HG02870 (cell line): ENCODE measurements around the gene RFT1.

Source experiments
- ATAC-seq: cut with Tn5 transposase; IDR thresholded peaks from one replicate; pipeline ENCODE4 v1.9.1; 2021; ENCODE audit warnings: mild to moderate bottlenecking, moderate library complexity; ENCODE audit not compliant: unreplicated experiment

The RFT1 gene

GRCh38 chr3:53092942-53093341, 37.3 kb downstream of the RFT1 start:
- no peak for ATAC-seq

- ATAC-seq, result no peak
Measured at GRCh38 chr3:53092216-53092615, 38.0 kb downstream of the RFT1 start.

GRCh38 chr3:53091011-53091410, 39.2 kb downstream of the RFT1 start:
- no peak for ATAC-seq

DNA sequence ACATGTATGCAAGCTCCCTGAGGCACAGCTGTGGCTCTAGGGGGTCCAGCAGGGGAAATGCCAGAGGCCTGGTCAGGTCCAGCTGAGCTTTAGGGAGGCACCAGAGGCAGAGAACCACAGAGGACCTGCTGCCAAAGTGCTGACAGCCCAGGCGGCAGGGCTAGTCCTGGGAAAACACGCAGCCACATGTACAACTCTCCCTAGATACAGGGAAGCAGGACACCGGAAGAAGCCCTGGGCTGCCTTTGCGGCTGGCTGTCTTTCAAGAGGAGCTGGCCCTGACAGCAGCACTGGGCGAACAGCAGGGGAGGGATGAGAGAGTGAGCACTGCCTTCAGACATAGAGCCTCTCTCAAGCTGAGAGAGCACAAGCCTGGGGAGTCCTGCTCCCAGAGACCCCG, 40.7 kb downstream of the RFT1 start:
- no peak for ATAC-seq

DNA sequence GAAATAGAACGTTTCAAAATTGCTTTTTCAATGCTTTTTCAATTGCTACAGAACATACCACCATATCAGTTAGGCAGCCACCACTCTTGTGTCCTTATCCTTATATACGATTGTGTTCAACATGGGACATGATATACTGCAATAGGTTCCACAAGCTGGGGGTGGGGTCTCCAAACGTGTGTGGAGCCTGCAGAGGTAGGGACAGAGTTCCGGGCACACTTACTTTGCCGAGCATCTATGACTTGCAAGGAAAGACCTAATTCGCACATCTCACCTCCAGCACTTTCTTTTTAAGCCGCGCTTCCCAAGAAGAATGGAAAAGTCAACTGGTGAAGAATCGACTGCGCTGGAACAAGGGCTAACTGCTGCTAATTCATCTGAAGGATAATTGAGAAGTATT, 44.8 kb downstream of the RFT1 start:
- ATAC-seq, result no peak

- ATAC-seq, result no peak
Measured at GRCh38 chr3:53084310-53085001, 45.8 kb downstream of the RFT1 start.

- no peak for ATAC-seq
Measured at GRCh38 chr3:53083949-53084309, 46.3 kb downstream of the RFT1 start.

DNA sequence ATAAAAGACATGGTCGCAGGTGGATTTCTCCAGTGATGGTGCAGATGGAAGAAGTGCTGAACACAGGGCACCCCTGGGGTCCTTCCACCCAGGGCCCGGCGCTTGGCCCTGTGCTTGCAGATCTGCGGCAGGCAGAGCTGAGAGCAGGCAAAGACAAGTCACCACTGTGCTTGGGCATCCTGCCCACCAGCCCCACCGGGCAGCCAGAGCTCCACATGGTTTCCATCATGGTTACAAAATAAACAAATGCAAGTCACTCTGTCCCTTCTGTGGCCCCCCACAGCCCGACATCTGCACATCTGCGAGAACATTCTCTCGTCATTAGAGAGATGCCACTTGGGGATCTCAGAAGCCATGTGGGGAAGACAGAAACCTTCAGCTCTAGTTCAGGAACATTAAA, 46.7 kb downstream of the RFT1 start:
- no peak for ATAC-seq

DNA sequence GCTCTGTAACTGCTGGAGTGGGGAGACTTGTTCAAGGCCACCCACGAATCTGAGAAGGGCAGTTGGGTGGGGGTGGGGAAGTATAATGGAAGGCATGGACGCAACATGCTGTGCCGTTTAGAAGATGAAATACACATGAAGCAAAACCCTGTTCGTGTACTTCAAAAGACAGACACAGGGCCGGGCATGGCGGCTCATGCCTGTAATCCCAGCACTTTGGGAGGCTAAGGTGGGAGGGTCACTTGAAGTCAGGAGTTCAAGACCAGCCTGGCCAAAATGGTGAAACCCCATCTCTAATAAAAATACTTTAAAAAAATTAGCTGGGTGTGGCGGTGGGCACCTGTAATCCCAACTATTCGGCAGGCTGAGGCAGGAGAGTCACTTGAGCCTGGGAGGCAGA, 47.5 kb downstream of the RFT1 start:
- no peak for ATAC-seq

GRCh38 chr3:53081318-53081717, 48.9 kb downstream of the RFT1 start:
- ATAC-seq, result no peak

DNA sequence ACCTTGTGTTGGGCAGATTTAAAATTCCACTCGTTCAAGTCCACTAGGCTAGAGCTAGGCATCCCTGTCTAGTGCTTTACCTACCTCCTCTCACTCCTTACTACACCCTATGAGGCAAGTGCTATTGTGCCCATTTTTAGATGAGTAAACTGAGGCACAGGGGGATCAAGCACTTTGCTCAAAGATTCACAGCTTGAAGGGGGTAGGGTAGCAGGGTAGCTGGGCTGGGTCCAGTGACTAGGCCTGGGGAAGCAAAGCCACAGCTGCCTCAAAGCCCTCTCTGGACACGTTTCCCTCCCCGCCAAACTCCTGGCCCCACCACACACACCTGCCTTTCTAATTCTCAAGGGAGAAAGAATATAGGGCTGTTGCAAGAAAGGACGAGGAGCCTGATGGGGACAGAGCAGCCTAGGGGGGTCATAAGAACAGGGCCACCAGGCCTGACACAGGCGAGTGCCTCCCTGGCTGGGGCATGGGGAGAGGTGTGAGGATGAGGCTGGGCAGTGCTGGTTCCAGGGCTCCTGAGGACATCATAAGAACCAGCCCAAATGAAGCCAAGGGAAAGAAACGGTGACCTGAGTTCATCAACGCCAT, 49.5 kb downstream of the RFT1 start:
- no peak for ATAC-seq

DNA sequence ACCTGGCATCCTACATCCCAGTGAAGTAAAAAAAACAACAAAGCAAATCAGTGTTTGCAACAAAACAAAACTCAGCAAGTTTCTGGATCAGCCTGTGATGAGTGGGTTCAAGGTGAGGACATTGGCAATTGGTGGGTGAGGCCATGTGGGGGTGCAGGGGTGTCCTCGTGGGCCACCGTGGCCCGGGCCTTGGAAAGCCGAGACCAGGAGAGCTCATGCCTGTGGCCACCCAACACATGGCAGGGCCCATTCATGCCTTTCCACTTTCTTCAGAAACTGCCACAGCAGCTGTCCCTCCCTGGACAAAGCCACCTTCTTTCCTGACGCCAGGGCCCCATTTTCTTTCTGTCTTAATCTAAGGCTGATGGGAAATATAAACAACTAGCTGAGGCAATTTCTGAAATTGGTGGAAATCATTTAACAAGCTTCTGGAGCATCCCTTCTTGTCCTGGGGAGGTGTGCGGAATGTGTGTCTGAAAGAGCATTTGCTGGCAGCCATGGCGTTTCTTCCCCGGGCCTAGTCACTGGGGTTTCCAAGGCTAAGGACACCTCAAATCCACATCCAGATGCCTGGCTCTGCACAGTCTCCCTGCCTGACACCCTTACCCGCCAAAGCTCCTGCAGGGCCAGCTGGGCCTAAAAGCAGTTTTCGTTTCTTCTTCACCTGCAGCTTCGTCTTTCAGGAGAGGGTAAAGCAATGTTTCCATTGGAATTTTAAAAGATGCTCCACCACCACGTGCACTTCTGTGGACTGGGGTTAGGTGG, 50.3 kb downstream of the RFT1 start:
- no peak for ATAC-seq

- ATAC-seq, result no peak
Measured at GRCh38 chr3:53079147-53079546, 51.1 kb downstream of the RFT1 start.

DNA sequence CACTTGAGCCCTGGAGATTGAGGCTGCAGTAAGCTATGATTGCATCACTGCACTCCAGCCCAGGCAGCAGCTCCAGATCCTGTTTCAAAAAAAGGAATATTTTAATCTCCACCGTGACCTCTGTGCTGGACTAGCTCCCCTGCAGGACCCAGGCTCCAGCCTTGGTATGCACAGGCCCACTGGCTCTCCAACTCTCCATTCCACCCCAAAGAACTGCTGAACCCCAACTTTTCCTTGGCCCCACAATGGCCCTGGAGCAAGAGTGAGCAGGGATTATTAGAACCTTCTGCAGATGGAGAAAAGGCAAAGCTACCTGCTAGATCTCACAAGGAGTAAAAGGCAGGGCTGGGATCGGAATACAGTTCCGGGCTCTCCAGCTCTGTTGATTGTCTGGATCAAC, 51.6 kb downstream of the RFT1 start:
- ATAC-seq, result no peak

- no peak for ATAC-seq
Measured at GRCh38 chr3:53077476-53078220, 52.6 kb downstream of the RFT1 start.

DNA sequence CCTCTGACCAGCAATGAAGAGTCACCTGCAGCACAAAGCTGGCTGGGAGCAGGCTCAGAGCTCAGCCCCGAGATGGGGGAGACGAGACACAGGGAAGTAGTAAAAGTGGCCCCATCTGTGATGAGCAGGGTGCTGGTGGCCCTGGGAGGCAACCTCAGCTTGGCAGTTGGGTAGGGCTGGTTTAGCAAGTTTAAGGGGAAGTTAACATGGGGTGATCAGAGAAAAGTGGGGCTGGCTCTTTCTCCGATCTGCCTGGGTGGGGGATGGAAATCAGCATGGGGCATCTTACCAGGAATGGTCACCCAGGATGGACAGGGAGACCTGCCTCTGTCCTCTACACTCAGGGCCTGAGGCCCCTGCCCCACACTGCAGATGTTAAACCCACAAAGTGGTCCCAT, 54.5 kb downstream of the RFT1 start:
- ATAC-seq, result no peak

DNA sequence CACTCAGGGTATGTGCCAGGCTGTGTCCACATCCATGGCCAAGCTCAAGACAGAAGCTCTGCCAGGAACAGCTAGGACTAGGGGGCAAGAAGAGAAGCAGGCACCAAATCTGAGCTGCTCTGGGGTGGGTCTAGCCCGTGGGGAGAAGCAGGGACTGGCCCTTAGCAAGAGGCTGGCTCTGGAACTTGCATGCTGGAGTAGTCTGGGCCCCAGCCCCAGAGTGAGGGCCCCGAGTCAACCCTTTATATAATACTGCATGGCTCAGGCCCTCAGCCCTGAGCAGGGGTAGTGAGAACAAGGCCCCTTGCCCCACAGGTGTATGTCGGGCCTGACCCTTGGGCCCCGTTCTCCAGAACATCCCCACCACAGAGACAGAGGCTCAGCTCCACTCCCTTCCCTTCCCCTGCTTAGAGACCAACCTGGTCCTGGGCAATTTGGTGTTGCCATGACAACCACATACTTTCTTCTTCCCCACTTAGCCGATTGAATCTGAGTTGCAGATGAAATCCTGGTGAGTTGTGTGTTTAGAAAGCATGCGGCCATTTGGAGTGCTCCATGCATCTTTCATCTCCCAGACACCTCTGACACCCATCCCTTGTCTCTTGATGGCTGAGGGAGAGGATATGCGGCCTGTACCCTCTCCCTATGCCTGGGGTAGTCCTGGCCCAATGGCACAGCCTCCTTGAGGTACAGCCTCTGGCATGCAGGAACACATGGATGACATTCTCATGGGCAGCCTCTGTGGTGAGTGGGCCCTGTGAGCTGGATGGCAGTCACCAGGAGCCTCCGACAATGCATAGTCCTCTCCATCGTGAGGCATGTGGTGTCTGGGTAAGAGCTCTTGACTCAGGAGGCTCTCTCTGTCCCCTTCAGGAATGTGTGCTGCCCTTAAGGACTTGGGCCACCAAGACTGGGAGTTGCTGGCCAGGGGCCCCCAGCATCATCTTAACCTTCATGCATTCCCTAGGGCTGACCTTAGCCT, 55.2 kb downstream of the RFT1 start:
- ATAC-seq, result no peak

GRCh38 chr3:53074366-53074696, 55.9 kb downstream of the RFT1 start:
- ATAC-seq, result no peak

- ATAC-seq, result no peak
Measured at GRCh38 chr3:53073553-53074365, 56.5 kb downstream of the RFT1 start.
